GM19240 (cell line): ENCODE measurements around the gene KDELR3.

ENCODE experiments used
- DNase-seq: peaks from one replicate; pipeline ENCODE4 v3.0.0; 2011; ENCODE audit warnings: low spot score; ENCODE audit not compliant: insufficient read length

Gene KDELR3

GRCh38 chr22:38518620-38519019 is 50.7 kb downstream of the KDELR3 start:
- DNase-seq, result no peak

GRCh38 chr22:38519453-38520250 is 51.8 kb downstream of the KDELR3 start:
- DNase-seq, result no peak

GRCh38 chr22:38523029-38523428 is 55.1 kb downstream of the KDELR3 start:
- DNase-seq, result no peak

- no peak for DNase-seq
Observed at GRCh38 chr22:38523479-38523878, 55.6 kb downstream of the KDELR3 start.

- DNase-seq, result no peak
Observed at GRCh38 chr22:38524429-38524828, 56.5 kb downstream of the KDELR3 start.

- DNase-seq, result no peak
Observed at GRCh38 chr22:38531251-38531938, 63.5 kb downstream of the KDELR3 start.
